A549 (cell line): ENCODE data around the gene RGS9BP.
A peak's percentile ranks its signal among the peaks of the same experiment; 100 is the strongest.

Experiments
- CTCF ChIP-seq: fragments of >200 bp; sonication (Bioruptor Twin); formaldehyde crosslinking; IDR thresholded peaks from 3 replicates; pipeline ENCODE4 v1.5.1; 2016
- EHF ChIP-seq: fragments of 250-450 bp; sonication (Bioruptor Pico); IDR thresholded peaks from 2 replicates; pipeline ENCODE4 v1.5.0; 2020; ENCODE audit warnings: mild to moderate bottlenecking
- EHMT2 ChIP-seq: fragments of 200-600 bp; sonication (generic); IDR thresholded peaks from 2 replicates; pipeline ENCODE4 v1.6.1; 2016; ENCODE audit warnings: antibody characterized with exemption, low read depth, mild to moderate bottlenecking, moderate library complexity
- EP300 ChIP-seq, 2 experiments: fragments of >200 bp; sonication (Bioruptor Twin); formaldehyde crosslinking; IDR thresholded peaks; 2 replicates in 1 of 2; 3 replicates in 1 of 2; pipeline ENCODE4 v1.6.1; 2016 to 2017
- KDM5A ChIP-seq: fragments of 200-600 bp; sonication (generic); IDR thresholded peaks from 2 replicates; pipeline ENCODE4 v1.6.1; 2016; ENCODE audit warnings: antibody characterized with exemption, mild to moderate bottlenecking
- MAFK ChIP-seq: fragments of 450-650 bp; IDR thresholded peaks from 2 replicates; pipeline ENCODE4 v1.6.1; 2014; ENCODE audit not compliant: partially characterized antibody
- MYC ChIP-seq: IDR thresholded peaks from 2 replicates; pipeline ENCODE4 v1.6.1; 2012; ENCODE audit warnings: mild to moderate bottlenecking, inconsistent platforms, low read length, improper control_type of control experiment, borderline replicate concordance
- NR3C1 ChIP-seq: fragments of >200 bp; sonication (Bioruptor Twin); formaldehyde crosslinking; IDR thresholded peaks from 3 replicates; pipeline ENCODE4 v1.6.1; 2017
- POLR2A ChIP-seq: IDR thresholded peaks from 2 replicates; pipeline ENCODE4 v1.6.1; 2012; ENCODE audit warnings: mild to moderate bottlenecking, low read length
- SMC3 ChIP-seq: fragments of >200 bp; sonication (Bioruptor Twin); formaldehyde crosslinking; IDR thresholded peaks from 3 replicates; pipeline ENCODE4 v1.6.1; 2018; ENCODE audit warnings: inconsistent platforms
- SREBF2 ChIP-seq: fragments of 450-650 bp; IDR thresholded peaks from 2 replicates; pipeline ENCODE4 v1.6.1; 2014; ENCODE audit warnings: mild to moderate bottlenecking, moderate library complexity
- TF ChIP-seq, protein P1 (sequence below): fragments of 450-650 bp; IDR thresholded peaks from 2 replicates; pipeline ENCODE4 v1.6.1; 2014; ENCODE audit warnings: antibody characterized with exemption

DNA sequence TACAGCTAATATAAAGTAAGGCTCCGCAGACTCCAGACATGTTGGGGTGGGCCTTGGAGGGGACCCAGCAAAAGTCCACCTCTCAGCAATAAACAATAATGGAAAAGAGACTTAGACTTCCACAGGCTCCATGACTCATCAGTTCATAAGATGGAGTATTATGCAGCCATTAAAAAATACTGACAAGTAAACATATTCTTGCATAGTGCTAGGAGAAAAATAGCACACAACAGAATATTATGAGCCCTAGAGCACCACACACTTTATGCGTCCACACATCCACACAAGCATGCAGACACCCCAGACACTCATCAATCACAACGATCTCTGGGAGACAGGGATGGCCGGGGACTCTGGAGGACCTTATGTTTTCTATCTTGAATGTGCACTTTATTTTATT is 48.7 kb upstream of the RGS9BP start:
- TF ChIP-seq MYC (no peak), SMC3 (no peak), EHMT2 (no peak), MAFK (peak; percentile 23), EP300 (IDR thresholded peaks at IDR 0.05) (no peak), POLR2A (no peak), EHF (CRISPR knock-in tag) (no peak), SREBF2 (no peak), NR3C1 (no peak), CTCF (no peak), KDM5A (no peak)
- TF ChIP-seq, protein P1, sequence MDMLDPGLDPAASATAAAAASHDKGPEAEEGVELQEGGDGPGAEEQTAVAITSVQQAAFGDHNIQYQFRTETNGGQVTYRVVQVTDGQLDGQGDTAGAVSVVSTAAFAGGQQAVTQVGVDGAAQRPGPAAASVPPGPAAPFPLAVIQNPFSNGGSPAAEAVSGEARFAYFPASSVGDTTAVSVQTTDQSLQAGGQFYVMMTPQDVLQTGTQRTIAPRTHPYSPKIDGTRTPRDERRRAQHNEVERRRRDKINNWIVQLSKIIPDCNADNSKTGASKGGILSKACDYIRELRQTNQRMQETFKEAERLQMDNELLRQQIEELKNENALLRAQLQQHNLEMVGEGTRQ = no peak
